Activated CD4-positive, alpha-beta T cell treated with anti-CD3 and anti-CD28 coated beads, Interleukin-2, amount 10 ng/mL, durations not matched to agents 24 days and 14 days (primary cell): Measurements from ENCODE around the gene CLEC14A. TPM values are rescaled to one million over a fixed set of nuclear protein-coding genes. Genes with fewer than 3 reads are reported as not detected.

ENCODE experiments used
- DNase-seq: peaks from one replicate; pipeline ENCODE4 v3.0.0; 2022
- H3K27ac Mint-ChIP-seq: one replicate; pipeline ENCODE4 v1.8.0; 2022; ENCODE audit warnings: mild to moderate bottlenecking, mixed read lengths
- H3K27me3 Mint-ChIP-seq: one replicate; pipeline ENCODE4 v1.8.0; 2022; ENCODE audit warnings: mixed read lengths
- H3K36me3 Mint-ChIP-seq: one replicate; pipeline ENCODE4 v1.8.0; 2022; ENCODE audit warnings: low read depth, mild to moderate bottlenecking, mixed read lengths
- H3K4me1 Mint-ChIP-seq: one replicate; pipeline ENCODE4 v1.8.0; 2021; ENCODE audit warnings: mixed read lengths
- H3K4me3 Mint-ChIP-seq: one replicate; pipeline ENCODE4 v1.8.0; 2022; ENCODE audit warnings: mild to moderate bottlenecking, moderate library complexity, mixed read lengths
- H3K9me3 Mint-ChIP-seq: one replicate; pipeline ENCODE4 v1.8.0; 2021; ENCODE audit warnings: mixed read lengths
- intact Hi-C: fragments of 100-400 bp; cut with micrococcal nuclease; formaldehyde crosslinking; loops from one replicate; pipeline ENCODE4 v1.15.1; 2023
- total RNA-seq: library from RNA; stranded (reverse); gene quantifications from 2 replicates; pipeline ENCODE4 v1.2.3, GENCODE V29; 2022

CLEC14A gene
- not detected in 2 replicates for total RNA-seq

GRCh38 chr14:38255673-38256532 is at the start of gene CLEC14A:
Gene CLEC14A (minus strand): TSS chr14:38256093. CDS start chr14:38256022, 71 bp downstream.
- H3K4me1 Mint-ChIP-seq = peaks cover 4% of the 10 kb centered on the region
- no peak within 1 kb of the TSS for H3K27ac Mint-ChIP-seq
- no peaks in the 10 kb centered on the region for H3K36me3 Mint-ChIP-seq
- peaks cover 2% of the 10 kb centered on the region for H3K9me3 Mint-ChIP-seq
- peaks cover 37% of the 10 kb centered on the region for H3K27me3 Mint-ChIP-seq
- H3K4me3 Mint-ChIP-seq = peak within 1 kb of the TSS; percentile 54
- intact Hi-C loops = no loop called here
- peak; percentile 59 for DNase-seq

DNA sequence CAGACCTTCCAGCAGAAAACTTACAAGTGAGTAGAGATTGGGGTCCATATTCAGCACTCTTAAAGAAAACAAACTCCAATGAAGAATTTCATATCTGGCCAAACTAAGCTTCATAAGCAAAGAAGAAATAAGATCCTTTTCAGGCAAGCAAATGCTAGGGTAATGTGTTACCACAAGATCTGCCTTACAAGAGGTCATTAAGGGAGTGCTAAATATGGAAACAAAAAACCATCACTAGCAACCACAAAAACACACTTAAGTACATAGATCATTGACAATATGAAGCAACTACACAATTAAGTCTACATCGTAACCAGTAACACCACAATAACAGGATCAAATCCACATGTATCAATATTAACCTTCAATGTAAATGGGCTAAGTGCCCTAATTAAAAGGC is 47.1 kb upstream of the CLEC14A start:
- Mint-ChIP-seq H3K4me3 (no peak overlapping the region), H3K9me3 (no peaks in the 10 kb centered on the region), H3K36me3 (no peaks in the 10 kb centered on the region), H3K27me3 (no peaks in the 10 kb centered on the region), H3K27ac (no peak overlapping the region), H3K4me1 (no peaks in the 10 kb centered on the region)
- no peak for DNase-seq
- intact Hi-C loops = no loop called here

GRCh38 chr14:38302034-38302433 is 46.1 kb upstream of the CLEC14A start:
- no peaks in the 10 kb centered on the region for H3K9me3 Mint-ChIP-seq
- H3K36me3 Mint-ChIP-seq = no peaks in the 10 kb centered on the region
- no peak overlapping the region for H3K27ac Mint-ChIP-seq
- intact Hi-C loops = no loop called here
- no peaks in the 10 kb centered on the region for H3K27me3 Mint-ChIP-seq
- no peak for DNase-seq
- no peaks in the 10 kb centered on the region for H3K4me1 Mint-ChIP-seq
- H3K4me3 Mint-ChIP-seq = no peak overlapping the region

DNA sequence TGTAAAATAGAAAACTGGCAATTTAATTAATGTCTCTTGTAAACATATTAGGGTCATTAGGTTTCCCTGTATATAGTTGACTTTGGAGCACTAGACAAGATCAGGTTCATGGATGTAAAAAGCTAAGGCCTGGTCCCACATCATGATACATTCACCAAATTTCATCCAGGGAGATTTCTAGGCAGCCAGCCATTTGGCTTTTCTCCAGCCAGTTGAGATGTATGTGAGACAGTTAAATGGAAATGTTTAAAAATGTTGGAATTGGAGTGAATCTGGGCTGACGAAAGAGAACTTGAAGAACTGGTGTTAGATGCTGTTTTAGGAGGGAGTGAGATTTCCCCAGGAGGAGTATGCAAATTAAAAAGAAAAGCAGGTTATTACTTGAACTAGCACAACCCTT is 41.8 kb upstream of the CLEC14A start:
- DNase-seq = no peak
- intact Hi-C loops = no loop called here
- no peak overlapping the region for H3K4me3 Mint-ChIP-seq
- H3K4me1 Mint-ChIP-seq = no peaks in the 10 kb centered on the region
- H3K27ac Mint-ChIP-seq = no peak overlapping the region
- H3K27me3 Mint-ChIP-seq = no peaks in the 10 kb centered on the region
- H3K36me3 Mint-ChIP-seq = no peaks in the 10 kb centered on the region
- no peaks in the 10 kb centered on the region for H3K9me3 Mint-ChIP-seq

DNA sequence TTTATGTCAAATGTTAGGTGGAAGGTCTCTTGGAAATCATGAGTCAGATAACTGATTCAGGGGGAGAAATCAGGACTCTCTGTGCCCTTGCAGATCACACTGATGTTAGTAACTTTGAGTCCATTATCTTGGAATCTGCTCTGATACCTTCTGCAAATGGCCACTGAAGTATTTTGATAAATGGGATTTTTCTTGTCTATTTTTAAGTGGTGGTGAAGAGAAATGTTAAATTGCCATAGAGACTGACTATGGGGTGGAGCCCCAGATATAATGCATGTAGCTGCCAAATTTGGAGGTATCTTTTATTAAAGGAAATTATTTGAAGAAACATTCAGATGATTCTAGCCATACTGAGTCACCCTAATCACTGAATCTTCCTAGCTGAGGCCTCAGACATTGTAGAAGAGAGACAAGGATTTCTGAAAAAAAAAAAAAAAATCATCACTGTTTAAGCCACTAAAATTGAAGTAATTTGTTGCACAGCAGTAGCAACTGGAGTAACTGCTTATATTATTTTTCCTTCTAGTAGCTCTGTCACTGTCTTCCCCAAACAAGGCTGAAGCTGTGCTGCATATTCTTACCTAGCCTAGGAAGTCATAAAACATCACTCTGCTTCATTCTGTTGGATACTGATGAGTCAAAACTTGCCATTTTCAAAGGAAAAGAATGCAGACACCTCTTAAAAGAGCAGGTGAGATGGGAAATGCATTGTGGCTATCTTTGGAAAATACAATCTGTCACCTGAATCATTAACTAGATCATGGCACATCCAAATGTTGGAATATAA is 36.0 kb upstream of the CLEC14A start:
- Mint-ChIP-seq H3K4me1 (no peaks in the 10 kb centered on the region), H3K4me3 (no peak overlapping the region), H3K27me3 (no peaks in the 10 kb centered on the region), H3K9me3 (no peaks in the 10 kb centered on the region), H3K36me3 (no peaks in the 10 kb centered on the region), H3K27ac (no peak overlapping the region)
- DNase-seq = no peak
- intact Hi-C loops = no loop called here

DNA sequence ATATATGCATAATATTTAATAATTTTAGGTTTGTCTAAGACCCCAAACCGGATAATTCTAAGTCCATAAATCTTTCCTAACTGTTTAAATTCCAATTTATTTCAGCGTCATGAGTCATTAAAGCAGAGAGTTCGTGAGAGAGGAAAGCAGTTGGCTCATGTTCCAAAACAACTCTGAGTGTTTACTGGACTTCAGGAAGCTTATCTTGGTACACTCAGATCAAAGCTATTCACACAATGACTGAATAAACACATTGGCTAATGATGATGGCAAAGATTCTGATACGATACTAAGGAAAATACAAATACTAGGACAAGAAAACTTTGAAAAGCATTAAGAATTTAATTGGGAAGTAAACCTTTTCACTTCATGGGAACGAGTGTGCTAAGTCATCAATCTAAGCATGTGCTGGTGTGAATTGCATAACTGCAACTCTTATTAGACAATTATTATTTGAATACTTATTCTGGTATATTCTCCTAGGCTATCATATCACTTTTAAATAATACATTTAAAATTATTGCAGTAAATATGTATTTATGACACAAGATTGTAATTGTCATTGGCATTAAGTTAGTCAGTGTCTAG is 34.8 kb upstream of the CLEC14A start:
- no peaks in the 10 kb centered on the region for H3K36me3 Mint-ChIP-seq
- intact Hi-C loops = no loop called here
- DNase-seq = no peak
- no peak overlapping the region for H3K4me3 Mint-ChIP-seq
- H3K4me1 Mint-ChIP-seq = no peaks in the 10 kb centered on the region
- H3K27ac Mint-ChIP-seq = no peak overlapping the region
- H3K9me3 Mint-ChIP-seq = no peaks in the 10 kb centered on the region
- no peaks in the 10 kb centered on the region for H3K27me3 Mint-ChIP-seq

GRCh38 chr14:38286452-38286851 is 30.6 kb upstream of the CLEC14A start:
- H3K4me1 Mint-ChIP-seq = no peaks in the 10 kb centered on the region
- no peak overlapping the region for H3K4me3 Mint-ChIP-seq
- no peak for DNase-seq
- H3K9me3 Mint-ChIP-seq = no peaks in the 10 kb centered on the region
- H3K27ac Mint-ChIP-seq = no peak overlapping the region
- no peaks in the 10 kb centered on the region for H3K36me3 Mint-ChIP-seq
- intact Hi-C loops = no loop called here
- H3K27me3 Mint-ChIP-seq = no peaks in the 10 kb centered on the region

DNA sequence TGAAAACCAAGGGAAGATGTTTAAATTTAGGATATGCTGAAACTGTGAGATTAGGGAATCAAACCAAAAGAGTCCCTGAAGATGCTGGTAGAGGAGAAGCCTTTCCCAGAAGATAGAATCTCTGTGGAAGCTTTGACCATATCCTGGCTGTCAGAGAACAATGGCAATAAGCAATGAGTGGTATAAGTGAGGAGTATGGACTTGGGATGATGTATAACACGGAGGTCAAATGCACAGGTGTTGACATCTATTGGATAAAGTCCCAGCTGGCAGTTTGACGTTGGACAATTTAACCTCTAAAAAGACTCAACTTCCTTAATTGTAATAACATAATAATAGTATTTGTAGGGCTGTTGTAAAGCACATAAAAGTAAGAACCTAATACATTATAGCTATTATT is 30.1 kb upstream of the CLEC14A start:
- no peak overlapping the region for H3K27ac Mint-ChIP-seq
- intact Hi-C loops = no loop called here
- H3K4me3 Mint-ChIP-seq = no peak overlapping the region
- no peaks in the 10 kb centered on the region for H3K27me3 Mint-ChIP-seq
- no peaks in the 10 kb centered on the region for H3K36me3 Mint-ChIP-seq
- H3K4me1 Mint-ChIP-seq = no peaks in the 10 kb centered on the region
- H3K9me3 Mint-ChIP-seq = no peaks in the 10 kb centered on the region
- DNase-seq = no peak

DNA sequence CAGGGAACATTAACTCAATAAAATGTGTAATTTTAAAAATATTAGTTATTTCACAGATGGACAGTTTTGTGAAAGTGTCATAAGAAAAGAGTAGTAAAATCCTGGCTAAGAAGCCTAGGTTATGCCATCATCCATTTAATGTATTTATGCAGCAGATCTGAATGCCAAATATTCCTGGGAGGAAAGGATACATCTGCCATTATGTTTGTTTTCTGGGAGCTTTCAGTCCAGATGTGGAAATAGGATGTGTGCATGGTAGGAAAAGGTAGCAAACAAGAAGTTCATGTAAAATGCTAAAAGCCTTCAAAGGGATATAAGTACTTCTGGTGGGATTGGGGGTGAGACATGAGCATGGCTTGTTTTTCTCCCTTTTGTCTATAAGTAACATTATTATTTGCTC is 27.0 kb upstream of the CLEC14A start:
- Mint-ChIP-seq H3K36me3 (no peaks in the 10 kb centered on the region), H3K27ac (no peak overlapping the region), H3K4me1 (no peaks in the 10 kb centered on the region), H3K27me3 (no peaks in the 10 kb centered on the region), H3K4me3 (no peak overlapping the region), H3K9me3 (no peaks in the 10 kb centered on the region)
- intact Hi-C loops = no loop called here
- no peak for DNase-seq

DNA sequence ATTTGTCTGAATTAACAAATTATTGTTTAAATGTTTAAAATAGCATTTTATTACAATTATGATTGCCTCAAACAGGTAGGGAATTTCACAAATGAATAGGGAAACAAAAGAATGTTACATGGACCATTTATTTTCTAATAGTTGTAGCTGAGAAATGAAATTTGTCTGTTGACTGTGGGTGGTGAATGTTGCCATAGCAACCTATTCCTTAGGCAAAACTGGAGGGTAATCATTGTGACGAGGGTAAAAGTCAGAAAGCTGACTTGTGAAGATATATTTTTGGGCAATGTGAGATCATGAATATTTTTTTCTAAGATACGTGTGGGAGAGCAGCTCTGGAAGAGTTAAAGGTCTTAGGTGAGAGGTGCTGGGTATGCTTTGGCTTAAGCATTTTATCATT is 24.2 kb upstream of the CLEC14A start:
- intact Hi-C loops = no loop called here
- no peak overlapping the region for H3K4me3 Mint-ChIP-seq
- H3K27me3 Mint-ChIP-seq = no peaks in the 10 kb centered on the region
- no peaks in the 10 kb centered on the region for H3K9me3 Mint-ChIP-seq
- no peaks in the 10 kb centered on the region for H3K36me3 Mint-ChIP-seq
- DNase-seq = no peak
- no peaks in the 10 kb centered on the region for H3K4me1 Mint-ChIP-seq
- H3K27ac Mint-ChIP-seq = no peak overlapping the region

GRCh38 chr14:38279572-38279971 is 23.7 kb upstream of the CLEC14A start:
- intact Hi-C loops = no loop called here
- DNase-seq = no peak
- Mint-ChIP-seq H3K4me3 (no peak overlapping the region), H3K27ac (no peak overlapping the region), H3K9me3 (no peaks in the 10 kb centered on the region), H3K36me3 (no peaks in the 10 kb centered on the region), H3K4me1 (no peaks in the 10 kb centered on the region), H3K27me3 (no peaks in the 10 kb centered on the region)

DNA sequence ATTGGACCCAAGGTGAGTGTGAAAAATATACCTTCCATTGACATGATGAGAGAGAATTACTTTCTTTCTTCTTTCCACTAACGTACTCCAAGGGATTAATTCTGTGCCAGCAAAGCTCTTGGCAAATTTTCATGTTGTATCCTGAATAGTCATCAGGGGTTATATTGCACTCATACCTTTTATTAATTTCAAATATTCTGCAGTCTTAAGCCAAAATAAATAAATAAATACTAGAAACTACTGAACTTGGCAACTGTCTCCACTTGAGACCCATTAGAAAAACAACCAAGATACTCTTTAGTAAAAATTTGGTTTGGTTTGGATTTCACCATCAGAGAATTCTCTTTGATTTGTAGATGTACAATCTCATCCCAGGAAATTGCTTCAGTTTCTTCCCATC is 22.1 kb upstream of the CLEC14A start:
- DNase-seq = no peak
- Mint-ChIP-seq H3K27ac (no peak overlapping the region), H3K9me3 (no peaks in the 10 kb centered on the region), H3K36me3 (no peaks in the 10 kb centered on the region), H3K27me3 (no peaks in the 10 kb centered on the region), H3K4me1 (no peaks in the 10 kb centered on the region), H3K4me3 (no peak overlapping the region)
- intact Hi-C loops = no loop called here

DNA sequence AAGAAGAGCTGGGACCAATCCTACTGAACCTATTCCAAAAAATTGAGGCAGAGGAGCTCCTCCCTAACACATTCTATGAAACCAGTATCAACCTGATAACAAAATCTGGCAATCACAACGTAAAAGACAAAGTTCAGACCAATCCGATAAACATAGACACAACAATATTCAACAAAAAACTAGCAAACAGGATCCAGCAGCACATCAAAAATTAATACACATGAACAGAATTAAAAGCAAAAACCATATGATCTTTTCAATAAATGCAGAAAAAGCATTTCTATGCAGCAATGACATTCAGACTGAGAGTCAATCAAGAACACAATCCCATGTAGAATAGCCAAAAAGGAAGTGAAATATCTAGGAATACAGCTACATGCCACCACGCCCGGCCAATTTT is 7.0 kb upstream of the CLEC14A start:
- Mint-ChIP-seq H3K9me3 (peaks cover 4% of the 10 kb centered on the region), H3K4me1 (no peaks in the 10 kb centered on the region), H3K36me3 (no peaks in the 10 kb centered on the region), H3K27me3 (peaks cover under 1% of the 10 kb centered on the region), H3K4me3 (no peak overlapping the region), H3K27ac (no peak overlapping the region)
- intact Hi-C loops = no loop called here
- no peak for DNase-seq

DNA sequence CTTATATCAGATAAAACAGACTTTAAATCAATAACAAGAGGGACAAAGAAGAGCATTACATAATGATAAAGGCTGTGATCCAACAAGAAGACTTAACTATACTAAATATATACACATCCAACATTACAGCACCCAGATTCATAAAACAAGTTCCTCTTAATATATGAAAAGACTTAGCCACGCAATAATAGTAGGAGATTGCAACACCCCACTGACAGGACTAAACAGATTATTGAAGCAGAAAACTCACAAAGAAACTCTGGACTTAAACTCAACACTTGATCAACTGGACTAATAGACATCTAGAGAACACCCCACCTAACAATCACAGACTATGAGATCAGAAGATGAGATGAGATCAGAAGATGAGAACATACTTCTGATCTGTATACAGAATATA is 5.7 kb upstream of the CLEC14A start:
- Mint-ChIP-seq H3K9me3 (peaks cover 4% of the 10 kb centered on the region), H3K4me1 (no peaks in the 10 kb centered on the region), H3K4me3 (no peak overlapping the region), H3K27me3 (peaks cover 10% of the 10 kb centered on the region), H3K36me3 (no peaks in the 10 kb centered on the region), H3K27ac (no peak overlapping the region)
- intact Hi-C loops = no loop called here
- no peak for DNase-seq
